CD14-positive monocyte (primary cell): ENCODE measurements around the gene CHMP2B. TPM values are rescaled to one million over a fixed set of nuclear protein-coding genes. Genes with fewer than 3 reads are reported as not detected.

Source experiments
- DNase-seq, 3 donors: peaks; one replicate each; pipeline ENCODE4 v3.0.0-alpha.2; 2011 to 2022
- H2AFZ ChIP-seq: 2 replicates; pipeline ENCODE4 v1.6.0; 2012; ENCODE audit warnings: mild to moderate bottlenecking, low read depth, low read length, inconsistent platforms; ENCODE audit not compliant: insufficient read depth, poor library complexity, severe bottlenecking
- H3K27ac ChIP-seq, 2 donors: 1 replicate in 1 of 2; 2 replicates in 1 of 2; pipeline ENCODE4 v1.5.1; 2012 to 2013; ENCODE audit warnings: low read length in 2 of 2, control low read depth in 1 of 2, inconsistent platforms in 1 of 2, low read depth in 1 of 2, mild to moderate bottlenecking in 1 of 2
- H3K27me3 ChIP-seq, 2 donors: one replicate each; pipeline versions ENCODE4 v1.6.0 to v1.6.1; 2011 to 2013; ENCODE audit warnings: low read length in 2 of 2; ENCODE audit not compliant: control insufficient read depth in 2 of 2, insufficient read depth in 2 of 2
- H3K36me3 ChIP-seq, 2 donors: replicated peaks in 1 of 2; 1 replicate in 1 of 2; 2 replicates in 1 of 2; pipeline versions ENCODE4 v1.5.1 to v1.6.1; 2012 to 2013; ENCODE audit warnings: low read length in 2 of 2, control low read depth in 1 of 2, inconsistent platforms in 1 of 2, mild to moderate bottlenecking in 1 of 2; ENCODE audit not compliant: insufficient read depth in 2 of 2, control insufficient read depth in 1 of 2
- H3K4me1 ChIP-seq, 2 donors: 1 replicate in 1 of 2; 2 replicates in 1 of 2; pipeline versions ENCODE4 v1.5.1 to v1.6.1; 2012 to 2013; ENCODE audit warnings: low read length in 2 of 2, control low read depth in 1 of 2, inconsistent platforms in 1 of 2, mild to moderate bottlenecking in 1 of 2, moderate library complexity in 1 of 2; ENCODE audit not compliant: insufficient read depth in 2 of 2, control insufficient read depth in 1 of 2
- H3K4me2 ChIP-seq: replicated peaks from 2 replicates; pipeline ENCODE3; 2012; ENCODE audit warnings: low read length, moderate library complexity, mild to moderate bottlenecking; ENCODE audit not compliant: poor library complexity, severe bottlenecking; ENCODE audit errors: extremely low read depth
- H3K4me3 ChIP-seq, 3 experiments: fragments of 200-600 bp in 1 of 3; sonication (generic) in 1 of 3; replicated peaks in 1 of 3; 1 replicate in 2 of 3; 2 replicates in 1 of 3; pipeline ENCODE4 v1.5.1; 2011 to 2013; ENCODE audit warnings: low read length in 3 of 3, mild to moderate bottlenecking in 3 of 3, control low read depth in 2 of 3, low read depth in 2 of 3, inconsistent platforms in 1 of 3, moderate library complexity in 1 of 3
- H3K79me2 ChIP-seq: 2 replicates; pipeline ENCODE4 v1.6.0; 2012; ENCODE audit warnings: mild to moderate bottlenecking, control low read depth, inconsistent platforms, low read length, moderate library complexity; ENCODE audit not compliant: insufficient read depth
- H3K9ac ChIP-seq: 2 replicates; pipeline ENCODE4 v1.6.0; 2017; ENCODE audit warnings: low read length, mild to moderate bottlenecking; ENCODE audit not compliant: insufficient read depth, poor library complexity, severe bottlenecking
- H3K9me3 ChIP-seq, 2 donors: replicated peaks in 1 of 2; 1 replicate in 1 of 2; 2 replicates in 1 of 2; pipeline versions ENCODE4 v1.5.1 to v1.6.1; 2012 to 2013; ENCODE audit warnings: low read length in 2 of 2, control low read depth in 1 of 2; ENCODE audit not compliant: control insufficient read depth in 1 of 2, insufficient read depth in 1 of 2
- H4K20me1 ChIP-seq: 2 replicates; pipeline ENCODE4 v1.6.0; 2012; ENCODE audit warnings: mild to moderate bottlenecking, low read length, control low read depth, moderate library complexity; ENCODE audit not compliant: insufficient read depth
- H3K27ac Mint-ChIP-seq, 7 donors: one replicate each; pipeline ENCODE4 v1.8.0; 2020; ENCODE audit warnings: mild to moderate bottlenecking in 7 of 7, mixed read lengths in 7 of 7, moderate library complexity in 6 of 7, inconsistent platforms in 2 of 7
- H3K27me3 Mint-ChIP-seq, 3 donors: one replicate each; pipeline ENCODE4 v1.8.0; 2021 to 2022; ENCODE audit warnings: low read depth in 3 of 3, mild to moderate bottlenecking in 3 of 3, mixed read lengths in 3 of 3, moderate library complexity in 3 of 3, inconsistent platforms in 1 of 3
- H3K36me3 Mint-ChIP-seq, 2 donors: one replicate each; pipeline ENCODE4 v1.8.0; 2020; ENCODE audit warnings: mixed read lengths in 2 of 2, inconsistent platforms in 1 of 2, mild to moderate bottlenecking in 1 of 2
- H3K4me1 Mint-ChIP-seq: one replicate; pipeline ENCODE4 v1.8.0; 2020; ENCODE audit warnings: mild to moderate bottlenecking, mixed read lengths
- H3K4me3 Mint-ChIP-seq, 2 donors: one replicate each; pipeline ENCODE4 v1.8.0; 2020; ENCODE audit warnings: mild to moderate bottlenecking in 2 of 2, mixed read lengths in 2 of 2, moderate library complexity in 1 of 2
- H3K9me3 Mint-ChIP-seq, 7 donors: one replicate each; pipeline ENCODE4 v1.8.0; 2020 to 2022; ENCODE audit warnings: mixed read lengths in 7 of 7, mild to moderate bottlenecking in 6 of 7, moderate library complexity in 6 of 7, inconsistent platforms in 2 of 7
- CTCF ChIP-seq: fragments of 200-600 bp; IDR thresholded peaks from one replicate; pipeline ENCODE4 v1.8.0; 2022; ENCODE audit warnings: antibody characterized with exemption, mild to moderate bottlenecking
- WGBS: methylation state at CpG from one replicate; pipeline ENCODE4 v1.1.5; 2013; ENCODE audit warnings: missing lambda C conversion rate; ENCODE audit not compliant: insufficient coverage; 5-methylcytosine and 5-hydroxymethylcytosine counted together
- intact Hi-C, 2 donors: fragments of 100-400 bp; cut with micrococcal nuclease; formaldehyde crosslinking; loops; one replicate each; pipeline versions ENCODE4 v1.15.0 to v1.15.1; 2023
- polyA plus RNA-seq, 3 donors: library from polyadenylated mRNA; depleted of rRNA in 1 of 3; unstranded in 2 of 3; stranded (reverse) in 1 of 3; fragments of 300-500 nt in 2 of 3; fragments of >200 nt in 1 of 3; fragmentation: Illumina TruSeq in 2 of 3; gene quantifications; 1 replicate in 2 of 3; 2 replicates in 1 of 3; pipeline ENCODE4 v1.2.3, GENCODE V29; 2012 to 2021

Gene CHMP2B
- polyA plus RNA-seq, 3 donors, result 20.2 to 67.9 (median 62.1) TPM

GRCh38 chr3:87207460-87207859 is 19.6 kb upstream of the CHMP2B start:
- Histone ChIP-seq H3K9ac (no peak overlapping the region), H3K4me1 (no peaks in the 10 kb centered on the region), H3K4me3 (no peak overlapping the region), H4K20me1 (no peaks in the 10 kb centered on the region), H3K4me2 (no peak overlapping the region), H3K79me2 (no peaks in the 10 kb centered on the region), H3K36me3 (no peaks in the 10 kb centered on the region), H3K27ac (no peak overlapping the region), H2AFZ (no peak overlapping the region), H3K9me3 (no peaks in the 10 kb centered on the region), H3K27me3 (no peaks in the 10 kb centered on the region)
- TF ChIP-seq CTCF, result no peak
- Mint-ChIP-seq H3K27me3 (peaks cover 0 to 2% (median 1%) of the 10 kb centered on the region in 3 donors), H3K27ac (no peak overlapping the region), H3K4me1 (no peaks in the 10 kb centered on the region), H3K9me3 (peaks cover 0 to 4% (median 2%) of the 10 kb centered on the region in 7 donors), H3K36me3 (no peaks in the 10 kb centered on the region), H3K4me3 (no peak overlapping the region)
- DNase-seq, result no peak
- WGBS, result no CpG with 5 or more reads among the region's 1 CpG
- intact Hi-C loops, result no loop called here

GRCh38 chr3:87209111-87209510 is 18.0 kb upstream of the CHMP2B start:
- no peaks in the 10 kb centered on the region for H3K9me3 ChIP-seq
- intact Hi-C loops, result no loop called here
- H3K9me3 Mint-ChIP-seq, result peaks cover 0 to 4% (median 2%) of the 10 kb centered on the region in 7 donors
- no peak for DNase-seq
- no peaks in the 10 kb centered on the region for H3K4me1 ChIP-seq
- H4K20me1 ChIP-seq, result no peaks in the 10 kb centered on the region
- H3K27me3 ChIP-seq, result no peaks in the 10 kb centered on the region
- peaks cover 0 to 2% (median 1%) of the 10 kb centered on the region in 3 donors for H3K27me3 Mint-ChIP-seq
- H3K4me3 ChIP-seq, result no peak overlapping the region
- no peak for TF ChIP-seq CTCF
- no CpG with 5 or more reads among the region's 2 CpGs for WGBS
- H3K27ac Mint-ChIP-seq, result no peak overlapping the region
- no peak overlapping the region for H3K4me3 Mint-ChIP-seq
- H3K9ac ChIP-seq, result no peak overlapping the region
- no peaks in the 10 kb centered on the region for H3K36me3 Mint-ChIP-seq
- H3K4me2 ChIP-seq, result no peak overlapping the region
- H2AFZ ChIP-seq, result no peak overlapping the region
- no peak overlapping the region for H3K27ac ChIP-seq
- no peaks in the 10 kb centered on the region for H3K4me1 Mint-ChIP-seq
- no peaks in the 10 kb centered on the region for H3K36me3 ChIP-seq
- no peaks in the 10 kb centered on the region for H3K79me2 ChIP-seq
